ENCODE results near the gene CA6.
A peak's percentile ranks its signal among the peaks of the same experiment; 100 is the strongest.
"Not testable (repeated sequence)": the region's sequence is repeated elsewhere in the genome, so short reads cannot be mapped to it uniquely, and the experiment has no call there.

The CA6 gene

DNA sequence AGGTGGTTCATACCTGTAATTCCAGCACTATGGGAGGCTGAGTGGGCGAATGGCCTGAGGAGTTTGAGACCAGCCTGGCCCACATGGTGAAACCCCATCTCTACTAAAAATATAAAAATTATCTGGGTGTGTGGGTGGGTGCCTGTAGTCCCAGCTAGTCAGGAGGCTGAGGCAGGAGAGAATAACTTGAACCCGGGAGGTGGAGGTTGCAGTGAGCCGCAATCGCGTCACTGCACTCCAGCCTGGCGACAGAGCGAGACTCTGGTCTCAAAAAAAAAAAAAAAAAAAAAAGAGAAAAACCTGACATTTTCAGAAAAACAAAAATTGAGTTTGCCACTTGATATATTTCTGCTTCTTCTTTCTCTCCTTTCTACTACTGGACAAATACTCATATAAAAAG, 24.3 kb downstream of the CA6 start:
- no peak for DNase-seq (ENCODE audit: low read depth)

DNA sequence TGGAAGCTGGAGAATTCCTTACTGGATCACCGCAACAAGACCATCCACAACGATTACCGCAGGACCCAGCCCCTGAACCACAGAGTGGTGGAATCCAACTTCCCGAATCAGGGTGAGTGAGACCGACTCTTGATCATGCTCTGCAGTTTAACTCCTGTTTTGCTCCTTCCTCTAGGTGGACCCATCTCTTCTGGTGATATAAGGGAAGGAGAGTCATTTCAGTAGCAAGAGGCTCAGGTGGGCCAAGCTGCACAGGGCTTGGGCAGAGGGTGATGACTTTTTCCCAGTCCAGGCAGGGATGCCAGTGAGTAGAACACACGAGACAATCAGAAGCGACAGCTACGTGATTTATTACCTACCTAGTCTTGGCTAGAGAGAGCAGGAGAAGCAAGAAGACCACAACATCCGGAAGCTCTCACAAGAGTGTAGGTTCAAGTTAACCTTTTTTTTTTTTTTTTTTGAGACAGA, 25.2 kb downstream of the CA6 start:
- DNase-seq (ENCODE audit: low read depth), result no peak

DNA sequence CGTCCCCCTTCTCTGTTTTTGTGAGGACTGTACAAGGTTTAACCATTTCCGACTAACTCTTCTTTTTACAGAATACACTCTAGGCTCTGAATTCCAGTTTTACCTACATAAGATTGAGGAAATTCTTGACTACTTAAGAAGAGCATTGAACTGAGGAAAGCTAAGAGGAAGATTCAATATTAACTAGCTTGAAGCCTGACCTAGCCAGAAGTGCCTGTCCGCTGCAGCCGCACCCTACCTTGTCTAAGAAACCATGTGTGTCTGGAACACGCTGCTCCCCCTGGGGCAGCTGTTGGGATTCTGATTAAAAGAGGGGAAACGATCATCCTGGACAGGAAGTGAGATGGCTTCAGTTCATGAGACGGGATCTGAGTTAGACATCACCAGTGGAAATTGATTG, 28.9 kb downstream of the CA6 start:
- DNase-seq (ENCODE audit: low read depth), result no peak

DNA sequence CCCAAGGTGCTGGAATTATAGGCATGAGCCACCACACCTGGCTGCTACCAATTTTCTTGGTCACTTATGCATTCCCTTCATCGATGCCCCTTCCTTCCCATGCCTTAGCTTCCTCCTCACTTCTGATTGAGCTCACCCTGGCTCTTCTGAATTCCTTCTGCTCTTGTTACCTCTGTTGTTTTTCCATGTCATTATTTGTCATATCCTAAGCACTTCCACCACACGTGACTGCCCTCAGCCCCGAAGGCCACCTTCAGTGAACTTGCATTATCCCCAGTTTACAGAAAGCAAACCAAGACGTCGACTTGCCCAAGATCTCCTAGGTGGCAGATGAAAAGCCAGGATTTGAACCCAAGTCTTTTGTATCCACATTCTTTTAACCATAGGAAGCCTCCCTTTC, 30.7 kb downstream of the CA6 start:
- DNase-seq (ENCODE audit: low read depth), result no peak

DNA sequence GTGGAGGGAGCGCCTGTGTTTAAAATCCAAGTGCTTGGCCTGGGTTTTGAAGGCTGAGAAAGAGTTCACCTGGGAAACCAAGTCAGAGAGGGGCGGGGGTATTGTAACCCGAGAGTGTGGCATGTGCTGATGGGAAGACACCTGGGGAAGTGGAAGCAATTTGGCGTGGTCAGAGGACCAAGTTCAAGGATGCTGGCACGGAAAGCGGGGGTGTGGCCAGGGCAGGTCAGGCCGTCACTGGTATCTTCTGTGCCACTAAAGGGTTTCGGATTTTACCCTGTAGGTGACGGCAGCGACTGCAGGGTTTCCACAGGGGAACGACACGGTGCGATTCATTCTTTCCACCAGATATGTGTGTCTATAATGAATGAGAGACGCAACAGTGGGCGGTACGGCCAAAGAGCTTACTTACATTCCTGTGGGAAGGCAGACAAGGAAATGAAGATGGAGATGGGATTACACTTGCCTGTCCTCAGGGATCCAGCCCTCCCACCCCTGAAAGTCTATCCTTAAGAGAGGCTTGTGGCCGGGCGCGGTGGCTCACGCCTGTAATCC, 31.3 kb downstream of the CA6 start:
- DNase-seq (ENCODE audit: low read depth), result no peak

DNA sequence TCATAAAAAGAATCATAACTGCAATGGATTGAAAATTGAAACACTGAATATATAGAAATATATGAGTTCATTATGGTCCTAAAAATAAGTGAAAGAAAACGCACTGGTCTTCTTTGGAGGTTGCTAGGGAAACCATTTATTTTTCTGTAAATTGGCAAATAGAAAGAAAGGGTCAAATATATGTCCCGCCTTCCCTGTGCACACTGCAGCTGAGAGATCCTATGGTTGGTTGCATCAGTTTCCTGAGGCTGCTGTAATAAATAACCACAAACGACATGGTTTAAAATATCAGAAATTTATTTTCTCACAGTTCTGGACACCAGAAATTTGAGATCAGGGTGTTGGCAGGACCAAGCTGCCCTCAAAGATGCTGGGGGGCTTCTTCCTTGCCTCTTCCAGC, 35.0 kb downstream of the CA6 start:
- DNase-seq (ENCODE audit: low read depth), result no peak

DNA sequence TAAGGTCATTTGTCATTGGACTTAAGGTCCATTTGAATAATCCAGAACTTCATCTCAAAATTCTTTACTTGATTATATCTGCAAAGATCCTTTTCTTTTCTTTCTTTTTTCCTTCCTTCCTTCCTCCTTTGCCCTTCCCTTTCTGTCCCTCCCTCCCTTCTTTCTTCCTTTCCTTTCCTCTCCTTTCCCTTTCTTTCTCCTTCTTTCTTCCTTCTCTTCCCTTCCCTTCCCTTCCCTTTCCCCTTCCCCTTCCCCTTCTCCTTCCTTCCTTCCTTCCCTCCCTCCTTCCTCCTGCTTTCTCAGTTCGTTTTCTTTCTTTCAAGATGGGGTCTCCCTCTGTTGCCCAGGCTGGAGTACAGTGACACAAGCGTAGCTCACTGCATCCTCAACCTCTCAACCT, 35.5 kb downstream of the CA6 start:
- no peak for DNase-seq (ENCODE audit: low read depth)

DNA sequence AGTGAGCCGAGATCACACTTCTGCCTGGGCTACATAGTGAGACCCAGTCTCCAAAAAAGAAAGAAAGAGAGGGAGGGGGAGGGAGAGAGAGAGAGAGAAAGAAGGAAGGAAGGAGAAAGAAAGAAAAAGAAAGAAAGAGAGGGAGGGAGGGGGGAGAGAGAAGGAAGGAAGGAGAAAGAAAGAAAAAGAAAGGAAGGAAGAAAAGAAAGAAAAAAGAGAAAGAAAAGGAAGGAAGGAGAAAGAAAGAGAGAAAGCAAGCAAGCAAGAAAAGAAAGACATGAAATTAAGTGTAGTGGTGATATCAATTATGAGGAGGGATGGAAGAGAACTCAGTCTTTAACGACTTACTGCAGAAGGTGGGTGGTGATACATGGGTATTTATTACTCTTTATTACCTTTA, 38.5 kb downstream of the CA6 start:
- DNase-seq (ENCODE audit: low read depth), result no peak

DNA sequence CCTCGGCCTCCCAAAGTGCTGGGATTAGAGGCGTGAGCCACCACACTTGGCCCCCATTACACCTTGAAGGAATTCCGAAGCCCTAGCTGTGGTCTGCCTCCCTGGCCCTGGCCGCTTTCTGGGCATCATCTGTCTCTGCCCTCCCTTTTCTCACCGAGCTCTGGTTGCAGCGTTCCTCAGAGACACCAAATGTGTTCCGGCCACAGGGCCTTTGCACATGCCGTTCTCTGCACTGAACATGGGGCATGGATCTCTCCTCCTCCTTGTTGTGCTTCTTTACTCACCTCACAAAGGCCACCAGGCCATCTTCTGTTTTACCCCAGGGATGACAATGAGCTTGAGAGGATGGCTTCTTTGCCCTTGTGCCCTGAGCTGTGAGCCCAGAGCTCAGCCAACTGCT, 39.3 kb downstream of the CA6 start:
- no peak for DNase-seq (ENCODE audit: low read depth)

DNA sequence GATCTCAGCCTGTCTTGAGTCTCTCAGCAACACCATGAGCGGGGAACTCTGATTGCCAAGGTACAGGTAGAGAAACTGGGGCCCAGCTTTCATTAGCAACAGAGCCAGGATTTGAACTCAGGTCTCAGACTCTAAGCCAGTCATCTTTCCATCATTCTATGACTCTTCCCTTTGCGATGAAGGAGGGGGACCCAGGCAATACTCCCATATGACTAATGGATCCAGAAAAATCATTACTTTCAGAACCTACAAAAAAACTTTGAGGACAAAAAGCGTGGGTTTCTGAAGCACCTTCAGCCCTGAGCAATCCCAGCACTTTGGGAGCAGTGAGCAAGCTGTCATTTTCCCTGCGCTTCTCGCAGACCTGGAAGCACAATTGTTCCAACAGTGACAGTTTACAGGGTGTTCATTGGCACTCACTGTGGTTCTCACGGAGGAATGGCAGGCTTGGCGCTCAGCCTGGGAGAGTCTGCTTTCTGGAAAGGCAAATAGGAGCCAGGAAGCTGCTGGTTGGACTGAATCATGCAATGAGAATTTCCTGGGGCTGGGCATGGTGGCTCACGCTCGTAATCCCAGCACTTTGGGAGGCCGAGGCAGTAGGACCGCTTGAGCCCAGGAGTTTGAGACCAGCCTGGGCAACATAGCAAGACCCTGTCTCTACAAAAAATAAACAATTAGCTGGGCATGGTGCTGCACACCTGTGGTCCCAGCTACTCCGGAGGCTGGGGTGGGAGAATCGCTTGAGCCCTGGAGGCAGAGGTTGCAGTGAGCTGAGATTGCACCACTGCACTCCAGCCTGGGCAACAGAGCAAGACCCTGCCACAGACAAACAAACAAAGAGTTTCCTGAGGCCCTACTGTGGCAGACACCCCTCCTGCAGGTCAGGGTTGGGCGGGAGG, 40.5 kb downstream of the CA6 start:
- peak; percentile 97 for DNase-seq (ENCODE audit: low read depth)

DNA sequence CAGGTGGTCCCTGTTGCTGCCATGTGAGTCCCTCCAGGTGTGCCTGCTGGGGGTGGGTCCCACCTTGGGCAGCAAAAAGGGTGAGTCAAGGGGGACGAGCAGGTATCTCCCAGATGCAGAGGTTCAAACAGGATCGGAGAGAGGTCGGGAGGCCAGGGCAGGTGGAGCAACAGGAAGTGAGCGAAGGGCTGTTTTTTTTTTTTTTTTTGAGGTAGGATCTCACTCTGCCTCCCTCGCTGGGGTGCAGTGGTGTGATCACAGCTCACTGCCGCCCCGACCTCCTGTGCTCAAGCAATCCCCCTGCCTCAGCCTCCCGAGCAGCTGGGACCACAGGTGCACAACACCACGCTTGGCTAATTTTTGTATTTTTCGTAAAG, 41.1 kb downstream of the CA6 start:
- no peak for DNase-seq (ENCODE audit: low read depth)

DNA sequence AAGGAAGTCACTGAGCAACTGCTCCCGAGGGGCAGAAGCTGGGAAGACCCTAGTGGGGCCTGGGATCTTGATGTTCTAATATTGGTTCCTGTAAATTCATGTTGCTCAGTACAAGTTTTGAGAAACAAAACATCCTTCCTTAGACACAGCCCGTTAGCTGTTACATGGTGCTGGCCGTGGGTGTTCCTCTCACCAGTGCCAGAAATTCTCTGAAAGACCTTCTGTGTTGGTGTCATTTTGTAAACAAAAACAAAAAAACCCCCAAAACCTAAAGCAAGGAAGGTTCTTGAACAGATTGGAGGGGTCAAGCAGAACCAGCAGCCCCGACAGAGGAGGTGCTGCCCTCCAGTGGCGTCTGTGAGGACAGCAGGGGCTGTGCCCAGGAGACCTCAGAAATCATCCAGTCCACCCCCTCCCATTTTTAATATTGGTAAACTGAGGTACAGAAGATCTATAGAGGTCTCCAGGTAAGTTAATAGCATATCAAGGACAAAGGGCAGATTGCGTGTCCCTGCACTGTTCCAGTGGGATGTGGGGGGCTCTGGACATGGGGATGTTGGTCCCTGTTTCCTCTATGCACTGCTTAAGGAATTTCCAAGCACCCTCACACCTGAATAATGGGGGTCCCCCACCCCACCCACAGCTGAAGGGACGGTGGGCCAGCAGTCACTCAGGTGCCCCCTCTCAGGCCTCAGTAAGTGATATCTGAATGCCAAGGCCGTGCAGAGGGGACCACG, 42.4 kb downstream of the CA6 start:
- peak; percentile 29 for DNase-seq (ENCODE audit: low read depth)

DNA sequence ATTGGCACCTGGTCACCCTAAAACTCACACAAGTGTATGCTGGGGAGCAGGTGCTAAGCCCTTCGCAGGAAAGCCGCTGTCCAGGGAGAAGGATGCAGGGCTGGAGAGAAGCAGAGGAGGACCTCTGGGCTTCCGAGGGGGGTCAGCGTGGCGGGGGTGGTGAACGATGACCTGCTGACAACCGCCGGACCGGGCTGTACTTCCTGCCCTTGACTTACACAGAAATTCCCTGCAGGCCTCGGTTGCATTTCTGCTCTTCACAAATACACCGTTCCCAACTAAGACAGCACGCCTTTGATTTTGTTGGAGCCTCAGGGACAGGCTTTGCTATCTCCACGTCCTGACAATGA, 42.9 kb downstream of the CA6 start:
- no peak for DNase-seq (ENCODE audit: low read depth)

DNA sequence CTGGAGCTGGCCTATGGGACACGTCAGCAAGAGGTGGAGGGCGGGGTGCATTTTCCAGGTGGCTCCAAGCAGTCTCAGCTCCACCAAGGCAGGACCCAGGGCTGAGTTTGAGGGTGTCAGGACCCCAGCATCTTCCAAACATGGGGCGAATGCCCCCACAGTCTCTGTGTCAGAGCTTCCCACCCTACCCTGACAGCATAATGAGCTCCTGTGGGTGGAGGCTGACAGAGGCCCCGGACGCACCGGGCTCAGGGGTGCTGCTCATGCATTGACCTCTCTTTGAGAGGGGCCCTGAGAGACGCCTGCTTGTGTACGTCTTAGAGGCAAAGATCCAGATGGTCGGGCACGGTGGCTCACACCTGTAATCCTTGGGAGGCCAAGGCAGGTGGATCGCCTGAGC, 43.4 kb downstream of the CA6 start:
- no peak for DNase-seq (ENCODE audit: low read depth)

DNA sequence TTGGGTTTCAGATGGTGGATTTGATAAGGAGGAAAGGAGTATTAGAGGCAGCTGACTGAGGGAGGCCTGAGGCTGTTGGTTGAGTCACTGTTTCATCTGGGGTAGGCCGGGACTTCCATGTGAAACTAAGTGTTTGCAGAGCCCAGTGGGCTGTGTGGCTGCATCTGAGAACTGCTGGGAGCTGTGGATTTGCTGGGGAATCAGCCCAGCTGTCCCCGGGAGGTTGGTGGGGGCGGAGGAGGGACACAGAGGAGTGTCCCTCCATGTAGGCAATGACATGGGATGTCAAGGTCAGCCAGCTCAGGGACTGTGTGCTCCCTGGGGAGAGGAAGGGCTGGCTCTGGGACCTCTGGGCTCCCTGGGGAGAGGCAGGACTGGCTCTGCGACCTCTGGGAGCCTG, 44.2 kb downstream of the CA6 start:
- peak; percentile 41 for DNase-seq (ENCODE audit: low read depth)

DNA sequence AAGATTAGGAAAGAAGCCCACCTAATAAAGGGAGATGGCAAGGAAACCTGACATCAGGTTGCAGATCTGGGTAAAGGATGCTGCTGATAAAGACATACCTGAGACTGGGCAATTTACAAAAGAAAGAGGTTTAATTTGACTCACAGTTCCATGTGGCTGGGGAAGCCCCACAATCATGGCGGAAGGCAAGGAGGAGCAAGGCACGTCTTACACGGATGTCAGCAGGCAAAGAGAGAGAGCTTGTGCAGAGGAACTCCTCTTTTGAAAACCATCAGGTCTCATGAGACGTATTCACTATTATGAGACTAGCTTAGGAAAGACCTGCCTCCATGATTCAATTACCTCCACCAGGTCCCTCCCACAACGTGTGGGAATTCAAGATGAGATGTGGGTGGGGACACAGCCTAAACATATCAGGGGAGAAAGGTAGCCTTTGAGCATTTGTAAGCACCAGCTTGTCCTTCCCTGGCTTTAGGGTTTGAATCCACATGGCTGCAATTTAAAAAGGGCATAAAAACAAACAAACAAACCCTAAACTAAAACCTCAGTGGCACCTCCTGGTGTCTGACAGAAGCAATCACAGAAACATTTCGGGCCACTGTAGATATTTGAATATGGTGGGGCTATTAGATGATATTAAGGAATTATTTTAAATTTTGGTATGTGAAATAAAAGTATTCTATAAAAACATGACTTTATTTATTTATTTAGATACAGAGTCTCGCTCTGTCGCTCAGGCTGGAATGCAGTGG, 47.4 kb downstream of the CA6 start:
- DNase-seq (ENCODE audit: low read depth), result no peak

DNA sequence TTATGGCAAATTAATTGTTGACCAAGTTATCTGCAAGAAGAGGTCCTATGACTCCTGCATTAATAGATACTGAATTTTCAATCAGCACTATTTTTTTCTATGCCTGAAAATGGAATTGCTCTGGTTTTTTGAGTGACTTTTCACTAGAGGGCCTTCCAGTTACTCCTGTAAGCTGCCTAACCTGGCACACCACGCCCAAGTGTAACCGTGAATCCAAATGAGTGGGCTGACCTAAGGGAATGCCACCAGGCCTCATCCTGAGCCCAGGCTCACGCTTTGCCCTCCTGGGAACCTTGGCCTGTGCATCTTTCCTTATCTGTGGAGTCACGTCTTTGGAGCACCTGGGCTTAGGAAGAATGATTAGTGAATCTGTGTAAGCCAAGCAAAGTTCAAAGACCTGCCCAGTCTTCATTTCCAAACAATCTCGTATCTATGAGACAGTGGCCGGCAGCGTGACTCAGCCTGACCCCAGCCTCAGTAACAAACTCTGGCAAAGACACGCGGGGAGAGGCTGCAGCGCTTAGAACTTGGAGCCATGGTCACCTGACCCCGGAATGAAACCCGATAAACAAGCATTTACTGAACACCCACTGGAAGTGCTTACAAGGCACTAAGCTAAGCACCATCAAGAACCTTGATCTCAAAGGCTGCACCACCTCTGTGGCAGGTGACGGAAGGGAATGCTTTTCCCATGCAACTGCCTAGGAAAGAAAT, 48.5 kb downstream of the CA6 start:
- DNase-seq (ENCODE audit: low read depth), result not testable (repeated sequence)

DNA sequence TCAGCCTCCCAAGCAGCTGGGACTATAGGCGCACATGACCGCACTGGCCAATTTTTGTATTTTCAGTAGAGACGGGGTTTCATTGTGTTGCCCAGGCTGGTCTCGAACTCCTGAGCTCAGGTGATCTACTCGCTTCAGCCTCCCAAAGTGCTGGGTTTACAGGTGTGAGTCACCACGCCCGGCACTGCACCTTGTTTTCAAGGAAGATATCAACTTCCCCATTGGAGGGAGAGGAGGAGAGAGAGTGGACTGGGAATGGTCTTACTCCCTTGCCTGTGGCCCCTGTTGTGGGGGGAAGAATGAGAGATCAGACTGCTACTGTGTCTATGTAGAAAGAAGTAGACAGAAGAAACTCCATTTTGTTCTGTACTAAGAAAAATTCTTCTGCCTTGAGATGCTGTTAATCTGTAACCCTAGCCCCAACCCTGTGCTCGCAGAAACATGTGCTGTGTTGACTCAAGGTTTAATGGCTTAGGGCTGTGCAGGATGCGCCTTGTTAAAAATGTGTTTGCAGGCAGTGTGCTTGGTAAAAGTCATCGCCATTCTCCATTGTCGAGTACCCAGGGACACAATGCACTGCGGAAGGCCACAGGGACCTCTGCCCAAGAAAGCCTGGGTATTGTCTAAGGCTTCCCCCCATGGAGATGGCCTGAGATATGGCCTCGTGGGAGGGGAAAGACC, 56.0 kb downstream of the CA6 start:
- DNase-seq (ENCODE audit: low read depth), result not testable (repeated sequence)

DNA sequence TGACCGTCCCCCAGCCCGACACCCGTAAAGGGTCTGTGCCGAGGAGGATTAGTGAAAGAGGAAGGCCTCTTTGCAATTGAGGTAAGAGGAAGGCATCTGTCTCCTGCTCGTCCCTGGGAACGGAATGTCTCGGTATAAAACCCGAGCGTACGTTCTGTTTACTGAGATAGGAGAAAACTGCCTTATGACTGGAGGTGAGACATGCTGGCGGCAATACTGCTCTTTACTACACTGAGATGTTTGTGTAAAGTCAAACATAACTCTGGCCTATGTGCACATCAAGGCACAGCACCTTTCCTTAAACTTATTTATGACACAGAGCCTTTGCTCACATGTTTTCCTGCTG, 56.5 kb downstream of the CA6 start:
- not testable (repeated sequence) for DNase-seq (ENCODE audit: low read depth)

DNA sequence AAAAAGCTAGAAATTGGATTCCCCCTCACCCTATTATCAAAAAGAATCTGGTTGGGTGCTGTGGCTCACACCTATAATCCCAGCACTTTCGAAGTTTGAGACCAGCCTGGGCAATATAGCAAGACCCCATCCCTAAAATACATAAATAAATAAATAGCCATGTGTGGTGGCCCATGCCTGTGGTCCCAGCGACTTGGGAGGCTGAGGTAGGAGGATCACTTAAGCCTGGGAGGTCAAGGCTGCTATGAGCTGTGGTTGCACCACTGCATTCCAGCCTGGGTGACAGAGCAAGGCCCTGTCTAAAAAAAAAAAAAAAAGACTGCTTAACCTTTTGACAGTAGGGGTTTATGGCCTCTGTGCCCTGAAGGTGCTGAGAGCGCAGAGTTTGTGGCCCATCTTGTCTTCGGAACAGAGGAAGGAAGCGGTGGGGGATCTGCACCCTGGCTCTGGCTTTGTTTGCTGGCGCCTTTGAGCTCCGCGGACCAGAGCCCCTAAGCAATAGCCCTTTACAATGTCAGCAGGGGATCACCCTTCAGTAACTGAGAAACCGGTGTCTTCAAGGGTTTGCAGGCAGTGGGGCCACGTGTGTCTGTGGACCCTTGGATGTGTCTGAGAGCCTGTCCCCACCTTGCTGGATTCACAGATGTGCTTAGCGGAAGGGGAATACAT, 58.5 kb downstream of the CA6 start:
- DNase-seq (ENCODE audit: low read depth), result no peak

Data from iris pigment epithelial cell (primary cell).